PC-9 (cell line): ENCODE measurements around the gene KCNK3.

Experiments
- EZH2 ChIP-seq: fragments of 200-600 bp; sonication (generic); IDR thresholded peaks from 2 replicates; pipeline ENCODE4 v1.8.0; 2017; ENCODE audit warnings: antibody characterized with exemption, low read depth
- TF ChIP-seq, protein P1 (sequence below): fragments of 200-600 bp; sonication (generic); conservative IDR thresholded peaks from 2 replicates; pipeline ENCODE4 v1.6.1; 2017; ENCODE audit warnings: mixed run types, antibody characterized with exemption, mild to moderate bottlenecking, moderate library complexity

- TF ChIP-seq, protein P1, sequence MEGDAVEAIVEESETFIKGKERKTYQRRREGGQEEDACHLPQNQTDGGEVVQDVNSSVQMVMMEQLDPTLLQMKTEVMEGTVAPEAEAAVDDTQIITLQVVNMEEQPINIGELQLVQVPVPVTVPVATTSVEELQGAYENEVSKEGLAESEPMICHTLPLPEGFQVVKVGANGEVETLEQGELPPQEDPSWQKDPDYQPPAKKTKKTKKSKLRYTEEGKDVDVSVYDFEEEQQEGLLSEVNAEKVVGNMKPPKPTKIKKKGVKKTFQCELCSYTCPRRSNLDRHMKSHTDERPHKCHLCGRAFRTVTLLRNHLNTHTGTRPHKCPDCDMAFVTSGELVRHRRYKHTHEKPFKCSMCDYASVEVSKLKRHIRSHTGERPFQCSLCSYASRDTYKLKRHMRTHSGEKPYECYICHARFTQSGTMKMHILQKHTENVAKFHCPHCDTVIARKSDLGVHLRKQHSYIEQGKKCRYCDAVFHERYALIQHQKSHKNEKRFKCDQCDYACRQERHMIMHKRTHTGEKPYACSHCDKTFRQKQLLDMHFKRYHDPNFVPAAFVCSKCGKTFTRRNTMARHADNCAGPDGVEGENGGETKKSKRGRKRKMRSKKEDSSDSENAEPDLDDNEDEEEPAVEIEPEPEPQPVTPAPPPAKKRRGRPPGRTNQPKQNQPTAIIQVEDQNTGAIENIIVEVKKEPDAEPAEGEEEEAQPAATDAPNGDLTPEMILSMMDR: no peak
- no peak for TF ChIP-seq EZH2
Observed at GRCh38 chr2:26735097-26735496, 42.6 kb downstream of the KCNK3 start.
